GM12878 (cell line): ENCODE data around the gene SNRPD2. TPM values are rescaled to one million over a fixed set of nuclear protein-coding genes. Genes with fewer than 3 reads are reported as not detected.

ENCODE experiments used
- ATAC-seq: fragments of 200-7000 bp; cut with Tn5 transposase; 3 replicates; pipeline ENCODE4 v1.9.1; 2020; ENCODE audit warnings: mild to moderate bottlenecking, moderate library complexity
- BruUV-seq: library from RNA; stranded (reverse); fragments of 400-500 nt; replicated peaks from 2 replicates; lab custom pipeline; 2021; lab: Mats Ljungman, UMichigan
- CTCF ChIA-PET: fragments of 300-600 bp; sonication (Branson Sonifier 250); formaldehyde crosslinking; extraction: SDS; loops from one replicate; lab custom pipeline; 2021; ENCODE audit warnings: inconsistent platforms; lab: Yijun Ruan, JAX
- POLR2A ChIA-PET: fragments of 350-600 bp; formaldehyde crosslinking; extraction: SDS; loops from one replicate; lab custom pipeline; 2021; ENCODE audit warnings: inconsistent platforms; lab: Charles Lee
- RAD21 ChIA-PET: fragments of 300-600 bp; sonication (Branson Sonifier 250); formaldehyde crosslinking; loops from one replicate; lab custom pipeline; 2023; ENCODE audit warnings: antibody characterized with exemption; ENCODE audit not compliant: unreplicated experiment; lab: Charles Lee
- SMC1A ChIA-PET: fragments of 300-600 bp; sonication (Branson Sonifier 250); formaldehyde crosslinking; loops from one replicate; lab custom pipeline; 2023; ENCODE audit not compliant: unreplicated experiment, uncharacterized antibody; lab: Charles Lee
- DNase-seq: peaks from one replicate; pipeline ENCODE4 v3.0.0-alpha.2; 2011; ENCODE audit warnings: low read depth, low spot score
- FAIRE-seq: peaks from 3 replicates; lab custom pipeline; 2011; peaks lifted over from hg19 to GRCh38; lab: Jason Lieb, UNC
- H2AFZ ChIP-seq: 2 replicates; pipeline ENCODE4 v1.6.0; 2011; ENCODE audit warnings: low read depth, low read length, control low read depth; ENCODE audit not compliant: control insufficient read depth
- H3K27ac ChIP-seq: 2 replicates; pipeline ENCODE4 v1.5.1; 2011; ENCODE audit warnings: control low read depth; ENCODE audit not compliant: control insufficient read depth, insufficient read depth
- H3K27me3 ChIP-seq, 2 experiments: replicated peaks in 1 of 2; 2 replicates each; pipeline versions ENCODE4 v1.6.0 to v1.6.1; 2011; ENCODE audit warnings: low read length in 1 of 2; ENCODE audit not compliant: control insufficient read depth in 2 of 2, insufficient read depth in 2 of 2
- H3K36me3 ChIP-seq, 2 experiments: 2 replicates each; pipeline ENCODE4 v1.5.1; 2011; ENCODE audit warnings: low read length in 1 of 2; ENCODE audit not compliant: control insufficient read depth in 2 of 2, insufficient read depth in 2 of 2
- H3K4me1 ChIP-seq: 2 replicates; pipeline ENCODE4 v1.6.1; 2011; ENCODE audit warnings: mild to moderate bottlenecking, low read length, moderate library complexity, mixed read lengths; ENCODE audit not compliant: control insufficient read depth, insufficient read depth
- H3K4me2 ChIP-seq: 2 replicates; pipeline ENCODE4 v1.6.0; 2011; ENCODE audit warnings: control low read depth; ENCODE audit not compliant: control insufficient read depth, insufficient read depth
- H3K4me3 ChIP-seq: fragments of 200-600 bp; sonication (generic); 2 replicates; pipeline ENCODE4 v1.5.1; 2016
- H3K79me2 ChIP-seq: 2 replicates; pipeline ENCODE4 v1.6.0; 2011; ENCODE audit warnings: low read length; ENCODE audit not compliant: control insufficient read depth, insufficient read depth
- H3K9ac ChIP-seq: 2 replicates; pipeline ENCODE4 v1.8.0; 2011; ENCODE audit warnings: low read length, control low read depth, mixed read lengths; ENCODE audit not compliant: control insufficient read depth, insufficient read depth
- H3K9me3 ChIP-seq: replicated peaks from 3 replicates; pipeline ENCODE4 v1.5.1; 2011; ENCODE audit warnings: mild to moderate bottlenecking, low read length; ENCODE audit not compliant: control insufficient read depth, insufficient read depth
- H4K20me1 ChIP-seq: 2 replicates; pipeline ENCODE4 v1.6.0; 2011; ENCODE audit not compliant: control insufficient read depth, insufficient read depth
- EED ChIP-seq: sonication (generic); IDR thresholded peaks from 2 replicates; pipeline ENCODE4 v1.6.1; 2016; ENCODE audit warnings: antibody characterized with exemption, low read depth
- POLR2AphosphoS2 ChIP-seq: IDR thresholded peaks from 2 replicates; pipeline ENCODE4 v1.6.1; 2011; ENCODE audit warnings: low read depth, mild to moderate bottlenecking, low read length, improper control_type of control experiment, moderate library complexity
- RBBP5 ChIP-seq: fragments of 200-600 bp; sonication (generic); conservative IDR thresholded peaks from 2 replicates; pipeline ENCODE4 v1.6.1; 2016
- SMC3 ChIP-seq: IDR thresholded peaks from 2 replicates; pipeline ENCODE4 v1.6.1; 2011; ENCODE audit warnings: low read length, improper control_type of control experiment, borderline replicate concordance
- WRNIP1 ChIP-seq: IDR thresholded peaks from 2 replicates; pipeline ENCODE4 v1.6.1; 2011; ENCODE audit warnings: low read depth, low read length, improper control_type of control experiment, borderline replicate concordance
- ZNF207 ChIP-seq: fragments of 450-650 bp; IDR thresholded peaks from 2 replicates; pipeline ENCODE4 v1.6.1; 2014; ENCODE audit warnings: antibody characterized with exemption, mild to moderate bottlenecking, borderline replicate concordance
- ZNF687 ChIP-seq: fragments of 450-650 bp; IDR thresholded peaks from 2 replicates; pipeline ENCODE4 v1.6.1; 2017; ENCODE audit warnings: mild to moderate bottlenecking, moderate library complexity
- WGBS: methylation state at CpG from one replicate; pipeline ENCODE4 v1.1.6; 2016; ENCODE audit warnings: low lambda C conversion rate; ENCODE audit not compliant: insufficient replicate concordance, insufficient coverage; ENCODE audit errors: missing lambda C conversion rate; 5-methylcytosine and 5-hydroxymethylcytosine counted together
- in situ Hi-C: fragments of 300-500 bp; cut with MboI; formaldehyde crosslinking; loops from 9 replicates; pipeline ENCODE4 v1.14.3; 2018; ENCODE audit warnings: mixed read lengths
- intact Hi-C: fragments of 100-400 bp; cut with micrococcal nuclease; formaldehyde crosslinking; loops from one replicate; pipeline ENCODE4 v1.14.2; 2022; ENCODE audit not compliant: unreplicated experiment
- polyA plus RNA-seq, 11 experiments: library from polyadenylated mRNA; depleted of rRNA in 4 of 11; unstranded in 6 of 11; stranded (reverse) in 5 of 11; fragments of >200 nt; fragmentation: Nextera tagmentation in 4 of 11; fragmentation: Illumina TruSeq in 1 of 11; extraction: Ambion mirVana in 4 of 11; extraction: Trizol in 1 of 11; gene quantifications; 1 replicate in 1 of 11; 2 replicates in 10 of 11; pipeline versions ENCODE4 v1.2.1 to v1.2.3, GENCODE V29; 2011 to 2016; ENCODE audit warnings: inconsistent platforms in 2 of 11, missing spikeins in 2 of 11, low read depth in 1 of 11
- total RNA-seq, 4 experiments: library from RNA; depleted of rRNA in 3 of 4; stranded (reverse); fragments of >200 nt in 3 of 4; fragmentation: Illumina TruSeq in 1 of 4; extraction: Trizol in 1 of 4; gene quantifications; 2 replicates each; pipeline versions ENCODE4 v1.2.1 to v1.2.3, GENCODE V29; 2013 to 2021
- TF ChIP-seq, protein P1 (sequence below): IDR thresholded peaks from 2 replicates; pipeline ENCODE4 v1.6.1; 2012; ENCODE audit warnings: low read depth, low read length, improper control_type of control experiment
- TF ChIP-seq, protein P2 (sequence below): fragments of 450-650 bp; formaldehyde crosslinking; IDR thresholded peaks from 2 replicates; pipeline ENCODE4 v1.4.0; 2022; ENCODE audit warnings: mild to moderate bottlenecking, moderate library complexity

Gene SNRPD2
- total and polyA plus RNA-seq, 10 of the 15 experiments (the other 5 are each of a cell fraction or from before 2014, with no cell fraction given) = 526 to 3,621 (median 951) TPM

DNA sequence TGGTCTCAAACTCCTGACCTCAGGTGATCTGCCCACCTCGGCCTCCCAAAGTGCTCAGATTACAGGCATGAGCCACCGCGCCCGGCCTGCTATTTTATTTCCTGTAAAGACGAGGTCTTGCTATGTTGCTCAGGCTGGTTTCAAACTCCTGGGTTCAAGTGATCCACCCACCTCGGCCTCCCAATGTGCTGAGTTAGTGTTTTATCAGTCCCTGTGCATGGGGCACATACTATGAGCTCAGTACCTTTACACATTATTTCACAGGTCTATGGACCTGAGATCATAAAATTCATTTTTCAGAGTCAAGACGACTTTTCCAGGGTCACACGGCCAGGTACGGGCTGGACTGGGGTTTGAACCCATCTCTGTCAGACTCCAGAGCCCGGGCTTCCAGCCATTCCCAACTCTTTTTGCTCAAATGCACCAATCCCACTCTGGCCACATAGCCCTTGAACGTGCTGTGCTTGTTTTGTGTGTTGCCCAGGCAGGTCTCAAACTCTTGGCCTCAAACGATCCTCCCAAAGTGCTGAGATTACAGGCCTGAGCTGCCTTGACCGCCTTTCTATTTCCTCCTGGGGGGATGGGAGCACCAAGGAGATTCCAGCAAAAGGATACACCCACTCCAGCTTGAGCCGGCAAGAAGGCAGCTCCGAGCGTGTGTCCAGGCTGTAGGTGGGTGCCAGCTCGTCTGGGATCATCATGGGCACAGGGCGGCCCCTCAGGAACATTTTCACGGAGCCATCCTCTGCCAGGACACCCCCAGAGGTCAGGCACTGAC is 53.7 kb downstream of the SNRPD2 start:
- H3K27ac ChIP-seq = peak overlapping the region; percentile 71

More for the DNA sequence above, 53.7 kb downstream of the SNRPD2 start:
- Histone ChIP-seq H3K4me3 (peak overlapping the region; percentile 82; the same call in 1 of the 2 replicates), H3K9me3 (no peaks in the 10 kb centered on the region), H3K36me3 (no peaks in the 10 kb centered on the region; a peak in 1 of 4 replicates), H2AFZ (no peak overlapping the region), H3K4me1 (peaks cover 21% of the 10 kb centered on the region)
- POLR2A ChIA-PET = interaction anchor here (0.6 to 1.9 kb wide), 5 partner anchors 38 to 226 kb away, joined by 4 to 6 read pairs (median 5); partner anchors contain the start of genes FOXA3 and QPCTL
- SMC1A ChIA-PET = interaction anchor here (0.7 to 1.5 kb wide), 5 partner anchors 14 to 152 kb away, joined by 3 to 5 read pairs (median 3); partner anchors contain the start of genes QPCTL and SNRPD2
- RAD21 ChIA-PET = interaction anchor here (1.5 kb wide), 1 partner anchor 153 kb away, joined by 4 read pairs; no protein-coding TSS in a partner anchor
- BruUV-seq = TSS peak; percentile 51
- TF ChIP-seq SMC3 (no peak), RBBP5 (no peak), ZNF687 (no peak), EED (no peak), WRNIP1 (no peak), POLR2AphosphoS2 (no peak), ZNF207 (no peak)
- TF ChIP-seq, protein P1, sequence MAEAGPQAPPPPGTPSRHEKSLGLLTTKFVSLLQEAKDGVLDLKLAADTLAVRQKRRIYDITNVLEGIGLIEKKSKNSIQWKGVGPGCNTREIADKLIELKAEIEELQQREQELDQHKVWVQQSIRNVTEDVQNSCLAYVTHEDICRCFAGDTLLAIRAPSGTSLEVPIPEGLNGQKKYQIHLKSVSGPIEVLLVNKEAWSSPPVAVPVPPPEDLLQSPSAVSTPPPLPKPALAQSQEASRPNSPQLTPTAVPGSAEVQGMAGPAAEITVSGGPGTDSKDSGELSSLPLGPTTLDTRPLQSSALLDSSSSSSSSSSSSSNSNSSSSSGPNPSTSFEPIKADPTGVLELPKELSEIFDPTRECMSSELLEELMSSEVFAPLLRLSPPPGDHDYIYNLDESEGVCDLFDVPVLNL = no peak
- TF ChIP-seq, protein P2, sequence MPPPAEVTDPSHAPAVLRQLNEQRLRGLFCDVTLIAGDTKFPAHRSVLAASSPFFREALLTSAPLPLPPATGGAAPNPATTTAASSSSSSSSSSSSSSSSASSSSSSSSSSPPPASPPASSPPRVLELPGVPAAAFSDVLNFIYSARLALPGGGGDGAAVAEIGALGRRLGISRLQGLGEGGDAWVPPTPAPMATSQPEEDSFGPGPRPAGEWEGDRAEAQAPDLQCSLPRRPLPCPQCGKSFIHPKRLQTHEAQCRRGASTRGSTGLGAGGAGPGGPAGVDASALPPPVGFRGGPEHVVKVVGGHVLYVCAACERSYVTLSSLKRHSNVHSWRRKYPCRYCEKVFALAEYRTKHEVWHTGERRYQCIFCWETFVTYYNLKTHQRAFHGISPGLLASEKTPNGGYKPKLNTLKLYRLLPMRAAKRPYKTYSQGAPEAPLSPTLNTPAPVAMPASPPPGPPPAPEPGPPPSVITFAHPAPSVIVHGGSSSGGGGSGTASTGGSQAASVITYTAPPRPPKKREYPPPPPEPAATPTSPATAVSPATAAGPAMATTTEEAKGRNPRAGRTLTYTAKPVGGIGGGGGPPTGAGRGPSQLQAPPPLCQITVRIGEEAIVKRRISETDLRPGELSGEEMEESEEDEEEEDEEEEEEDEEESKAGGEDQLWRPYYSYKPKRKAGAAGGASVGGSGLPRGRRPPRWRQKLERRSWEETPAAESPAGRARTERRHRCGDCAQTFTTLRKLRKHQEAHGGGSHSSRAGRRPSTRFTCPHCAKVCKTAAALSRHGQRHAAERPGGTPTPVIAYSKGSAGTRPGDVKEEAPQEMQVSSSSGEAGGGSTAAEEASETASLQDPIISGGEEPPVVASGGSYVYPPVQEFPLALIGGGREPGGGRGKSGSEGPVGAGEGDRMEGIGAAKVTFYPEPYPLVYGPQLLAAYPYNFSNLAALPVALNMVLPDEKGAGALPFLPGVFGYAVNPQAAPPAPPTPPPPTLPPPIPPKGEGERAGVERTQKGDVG (CRISPR knock-in tag) = no peak
- TF ChIP-seq, all 136 proteins: peak for 0
- Histone ChIP-seq H3K79me2 (peaks cover 11% of the 10 kb centered on the region), H3K4me2 (peak overlapping the region; percentile 88), H4K20me1 (no peaks in the 10 kb centered on the region), H3K9ac (peak overlapping the region; percentile 86), H3K27me3 (no peaks in the 10 kb centered on the region)
- FAIRE-seq = no peak
- intact Hi-C loops = no loop called here
- in situ Hi-C loops = no loop called here
- whole genome bisulfite sequencing = 82% methylated on average over 19 of the region's 19 CpGs
- no peak for DNase-seq
- ATAC-seq = no peak
- CTCF ChIA-PET = interaction anchor here (0.5 to 2.9 kb wide), 8 partner anchors 14 to 197 kb away, joined by 3 to 6 read pairs (median 4); no protein-coding TSS in a partner anchor
